ENCODE measurements around the gene FAM107B.

FAM107B gene

DNA sequence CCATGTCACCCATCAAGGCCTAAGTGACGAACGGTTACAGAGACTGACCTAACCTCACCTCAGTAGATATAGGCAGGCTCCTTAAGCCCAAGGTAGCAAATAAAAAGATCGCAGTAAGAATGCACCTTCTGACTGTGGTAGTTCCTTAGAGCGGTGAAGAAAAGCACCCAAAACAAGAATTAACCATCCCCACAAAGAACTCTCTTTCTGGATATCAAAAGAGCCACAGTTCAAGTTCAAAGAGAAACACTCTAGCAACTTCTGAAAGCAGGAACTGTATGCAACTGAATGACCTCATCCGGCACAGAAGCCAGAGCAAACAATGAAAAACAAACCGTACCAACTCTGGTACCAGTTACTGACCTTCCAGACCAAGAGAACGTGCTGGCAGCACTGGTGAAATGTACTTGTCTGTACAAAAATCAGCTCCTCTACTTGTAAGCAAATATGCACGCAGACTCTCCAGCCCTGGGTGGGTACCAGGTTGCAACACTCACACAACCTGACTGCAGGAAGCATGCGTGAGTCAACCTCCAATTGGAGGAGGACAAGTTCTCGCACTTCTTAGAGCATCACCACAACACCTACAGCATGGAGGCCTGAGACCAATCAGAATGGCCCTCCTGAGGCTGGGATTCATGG is 202.7 kb downstream of the FAM107B start:
- DNase-seq = peak in 1 of 2 experiments; percentile 63

DNA sequence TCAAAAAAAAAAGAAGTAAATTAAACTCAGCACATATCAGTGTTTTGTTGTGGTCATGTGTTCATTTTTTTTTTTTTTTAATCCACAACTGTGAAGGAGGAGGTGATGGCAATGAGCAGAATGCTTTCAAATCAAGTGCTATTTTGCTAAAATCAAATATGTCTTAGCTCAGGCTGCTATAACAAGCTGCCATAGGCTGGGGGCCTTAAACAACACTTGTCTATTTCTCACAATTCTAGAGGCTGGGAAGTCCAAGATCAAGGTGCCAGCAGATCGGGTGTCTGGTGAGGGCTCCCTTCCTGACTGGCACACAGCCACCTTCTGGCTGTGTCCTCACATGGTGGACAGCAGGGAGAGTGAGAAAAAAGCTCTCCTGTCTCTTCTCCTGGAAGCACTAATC is 203.9 kb downstream of the FAM107B start:
- no peak for DNase-seq

DNA sequence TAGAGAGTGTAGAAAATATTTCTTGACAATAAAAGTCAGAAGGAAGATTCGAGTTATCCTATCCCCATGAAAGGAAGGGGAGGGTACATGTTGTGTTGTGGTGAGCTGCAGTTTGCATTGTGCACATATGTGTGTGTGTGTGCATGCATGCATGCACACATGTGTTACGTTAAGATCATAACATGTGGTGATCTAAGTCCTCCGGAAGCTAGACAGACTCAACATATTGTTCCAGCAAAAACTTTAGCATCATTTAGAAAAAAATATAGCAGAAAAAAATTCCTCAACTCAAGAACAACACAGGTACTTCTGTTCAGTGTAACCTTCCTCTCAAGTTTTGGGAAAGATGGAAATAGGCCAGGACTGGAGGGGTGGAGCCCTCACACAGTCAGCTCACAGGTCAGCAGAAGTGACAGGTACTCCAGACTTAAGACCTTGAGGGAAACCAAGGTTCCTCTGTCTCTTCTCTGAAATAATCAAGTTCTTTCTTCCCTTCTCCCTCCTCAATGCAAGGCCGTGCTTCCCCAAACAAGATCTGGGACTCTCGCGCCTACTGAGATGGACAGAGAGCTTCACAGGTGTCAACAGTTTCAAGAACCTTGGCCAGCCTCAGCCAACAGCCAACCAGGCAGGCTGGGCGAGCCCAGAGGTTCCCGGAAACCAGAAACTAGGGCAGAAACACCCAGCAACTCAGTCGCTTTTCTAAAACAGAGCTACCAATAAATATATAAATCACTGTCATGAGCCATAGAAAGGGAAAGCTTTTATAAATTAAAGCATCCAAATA is 205.2 kb downstream of the FAM107B start:
- peak in 1 of 2 experiments; percentile 38 for DNase-seq

DNA sequence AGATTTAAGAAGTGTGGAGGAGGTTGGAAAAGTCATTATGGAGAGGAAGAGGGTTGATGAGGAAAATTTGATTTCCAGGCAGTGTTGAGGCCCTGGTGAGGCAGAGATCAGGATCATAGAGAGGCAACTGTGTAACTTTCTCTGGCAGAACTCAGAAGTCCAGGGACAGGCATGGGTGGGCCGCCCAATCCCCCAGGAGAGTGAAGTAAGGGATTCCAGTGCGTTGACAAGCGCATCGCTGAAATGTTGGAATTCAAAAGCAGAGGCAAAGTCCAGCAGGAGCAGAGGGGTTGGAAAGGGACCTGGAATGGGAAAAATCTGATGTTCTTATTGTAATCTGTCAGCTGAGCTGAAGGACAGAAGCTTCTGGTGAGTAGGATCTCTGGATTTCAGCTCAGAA is 207.3 kb downstream of the FAM107B start:
- no peak for DNase-seq

DNA sequence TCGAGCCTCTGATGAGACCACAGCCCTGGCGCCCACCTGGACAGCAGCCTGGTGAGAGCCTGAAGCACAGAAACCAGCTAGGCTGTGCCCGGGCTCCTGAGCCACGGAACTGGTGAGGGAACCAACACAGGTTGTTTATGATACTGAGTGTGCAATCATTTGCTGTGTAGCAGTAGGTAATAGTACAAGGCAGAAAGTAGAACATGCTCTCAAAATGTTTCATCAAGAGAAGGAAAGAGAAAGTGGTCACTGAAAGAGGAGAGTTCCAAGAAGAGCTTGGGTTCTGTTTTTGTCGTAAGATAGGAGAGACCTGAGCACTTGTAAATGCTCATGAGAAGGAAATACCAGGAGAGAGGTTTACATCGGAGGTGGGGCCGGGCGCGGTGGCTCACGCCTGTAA is 208.2 kb downstream of the FAM107B start:
- DNase-seq = no peak

DNA sequence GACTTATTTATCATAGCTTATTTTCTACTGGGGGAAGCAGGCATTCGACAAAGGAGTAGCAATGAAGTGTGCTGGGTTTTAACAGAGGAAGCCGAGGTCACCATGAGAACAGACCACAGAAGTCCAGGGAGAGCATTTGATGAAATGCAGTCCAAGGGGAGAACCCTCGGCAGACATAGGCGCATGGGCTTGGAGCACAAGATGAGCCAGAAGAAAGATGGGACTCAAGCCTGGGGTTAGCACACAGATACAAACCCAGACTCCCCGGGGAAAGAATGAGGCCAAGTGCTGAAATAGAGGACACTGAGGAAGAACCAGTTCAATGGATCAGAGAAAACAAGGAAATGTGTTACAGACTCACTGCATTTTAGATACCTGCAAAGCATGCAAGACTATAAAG is 209.5 kb downstream of the FAM107B start:
- no peak for DNase-seq

DNA sequence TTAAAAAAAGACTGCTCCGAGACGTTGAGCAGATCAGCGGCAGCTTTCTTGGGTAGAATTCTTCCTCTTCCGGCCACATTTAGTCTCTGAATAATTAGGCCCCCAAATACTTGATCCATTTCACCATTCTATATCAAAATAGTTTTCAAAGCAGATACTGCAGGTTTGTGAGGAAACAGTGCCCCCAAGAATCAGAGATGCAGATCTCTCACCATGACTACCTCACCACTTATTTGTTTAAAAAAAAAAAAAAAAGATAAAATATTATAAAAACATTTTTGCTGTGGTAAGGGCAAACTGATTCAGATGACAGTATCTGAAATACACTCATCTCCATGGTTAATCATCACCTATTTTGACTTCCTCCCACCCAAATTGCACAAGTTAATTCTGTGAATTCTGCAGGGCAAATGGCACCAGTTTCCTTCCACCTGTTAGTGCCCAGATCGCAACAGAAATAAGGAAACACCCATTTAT is 210.4 kb downstream of the FAM107B start:
- peak in 1 of 2 experiments; percentile 52 for DNase-seq

DNA sequence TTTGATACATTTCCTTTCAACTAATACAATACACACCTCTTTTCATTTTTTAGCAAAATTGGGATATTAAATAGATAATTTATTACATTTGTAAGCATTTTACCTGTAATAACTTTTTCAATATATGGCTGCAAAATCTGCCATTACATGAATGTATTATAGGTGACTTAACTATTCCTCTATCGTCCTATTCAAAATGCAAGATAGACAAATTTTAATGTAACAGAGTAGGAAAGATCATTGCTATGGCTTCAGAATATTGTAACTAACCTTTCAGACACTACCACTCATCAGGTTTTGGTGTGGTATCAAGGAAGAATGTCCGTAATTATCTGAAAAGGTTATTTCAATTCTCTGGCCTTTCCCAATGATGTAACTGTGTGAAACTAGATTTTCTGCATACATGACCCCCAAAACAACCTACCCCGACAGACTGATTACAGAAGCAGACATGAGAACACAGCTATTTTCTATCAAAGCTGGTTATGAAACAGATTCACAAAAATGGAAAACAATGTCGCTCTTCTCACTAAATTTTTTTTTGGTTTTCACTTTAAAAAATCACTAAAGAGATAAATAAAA is 211.2 kb downstream of the FAM107B start:
- no peak for DNase-seq

DNA sequence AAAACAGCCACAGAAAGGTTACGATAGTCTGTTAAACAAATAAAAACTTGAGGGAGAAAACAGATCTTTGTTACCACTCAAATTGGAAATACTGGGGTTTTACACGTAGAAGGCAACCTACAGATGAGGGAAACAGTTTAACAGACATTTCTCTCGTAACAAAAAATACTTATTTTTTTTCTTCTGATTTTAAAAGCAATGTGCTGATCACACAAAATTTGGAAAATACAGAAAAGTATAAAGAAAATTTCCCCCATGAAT is 211.7 kb downstream of the FAM107B start:
- DNase-seq = no peak

DNA sequence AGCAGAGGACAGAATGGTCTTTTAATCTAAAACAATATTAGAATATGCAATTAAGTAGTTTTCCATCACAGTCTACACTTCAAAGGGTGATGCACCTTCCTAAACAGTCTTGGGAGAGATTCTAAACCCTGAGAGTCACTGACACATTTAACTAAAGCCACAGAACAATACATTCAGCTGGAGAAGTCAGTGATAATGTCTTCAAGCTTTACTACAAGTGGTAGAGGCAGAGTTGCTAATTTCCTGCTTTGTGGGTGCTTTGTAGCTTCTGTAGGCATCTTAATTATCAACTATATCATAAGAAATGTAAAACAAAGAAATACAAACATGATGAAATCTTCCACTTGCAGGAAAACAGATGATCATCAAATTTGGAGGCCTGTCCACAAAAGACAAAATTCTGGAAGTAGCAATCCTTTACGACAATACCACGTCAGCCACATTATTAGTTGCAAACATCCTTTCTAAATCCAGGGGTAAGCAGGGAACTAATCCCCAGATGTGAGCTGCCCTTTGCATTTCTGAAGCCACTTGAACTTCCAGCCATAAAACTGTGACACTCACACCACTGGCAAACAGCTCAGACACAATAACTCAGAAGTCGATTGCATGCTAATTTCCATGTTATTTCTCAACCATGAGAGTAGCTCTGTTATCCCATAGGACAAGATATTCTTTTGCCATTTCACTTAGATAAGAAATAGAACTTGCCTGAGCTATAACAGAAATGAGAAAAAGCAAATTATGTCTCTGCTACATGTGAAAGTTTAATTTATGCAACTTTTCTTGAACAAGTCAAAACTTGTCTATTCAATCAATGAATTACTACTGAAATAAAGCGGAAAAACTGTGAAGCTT is 212.2 kb downstream of the FAM107B start:
- no peak for DNase-seq

DNA sequence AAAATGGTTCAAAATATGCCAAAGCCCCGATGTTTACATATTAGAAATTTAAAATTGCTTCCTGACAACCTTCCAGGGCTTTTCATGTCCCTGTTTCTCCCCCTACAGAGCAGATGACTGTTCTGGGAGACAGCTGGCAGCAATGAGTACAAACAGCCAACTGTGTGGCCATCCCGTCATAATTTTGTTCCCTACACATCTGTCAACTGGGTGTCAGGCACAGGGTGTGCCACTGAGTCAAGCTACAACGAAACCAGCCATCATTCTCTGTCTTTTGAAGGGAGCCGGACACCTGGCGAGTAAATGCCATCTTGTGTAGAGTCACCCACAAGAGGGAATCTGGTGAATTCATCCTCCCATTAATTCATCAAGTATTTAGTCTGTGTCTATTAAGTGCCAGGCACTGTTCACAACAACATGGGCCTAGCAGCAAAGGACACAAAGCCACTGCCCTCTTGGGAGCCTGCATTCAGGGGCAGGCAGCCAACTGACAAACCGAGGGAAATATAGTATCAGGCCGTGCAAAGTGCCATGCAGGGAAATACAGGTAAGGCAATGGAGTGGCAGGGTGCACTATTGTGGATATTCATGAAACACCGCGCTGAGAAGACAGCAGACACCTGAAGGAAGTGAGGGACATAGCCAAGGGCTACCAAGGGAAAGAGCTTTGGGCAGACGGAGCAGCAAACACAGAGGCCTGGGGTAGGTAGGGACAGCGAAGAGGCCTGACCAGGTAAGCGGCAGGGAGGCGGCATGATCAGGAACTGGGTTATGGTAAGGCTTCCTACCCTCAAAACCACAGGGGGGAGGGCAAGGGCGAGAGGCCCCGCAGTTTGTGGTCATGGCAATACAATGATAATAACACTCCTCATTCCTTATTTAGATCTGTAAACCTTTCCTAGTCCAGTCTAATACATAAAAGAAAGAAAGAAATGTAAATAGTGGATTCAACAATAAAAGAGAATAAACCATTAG is 213.6 kb downstream of the FAM107B start:
- no peak for DNase-seq

DNA sequence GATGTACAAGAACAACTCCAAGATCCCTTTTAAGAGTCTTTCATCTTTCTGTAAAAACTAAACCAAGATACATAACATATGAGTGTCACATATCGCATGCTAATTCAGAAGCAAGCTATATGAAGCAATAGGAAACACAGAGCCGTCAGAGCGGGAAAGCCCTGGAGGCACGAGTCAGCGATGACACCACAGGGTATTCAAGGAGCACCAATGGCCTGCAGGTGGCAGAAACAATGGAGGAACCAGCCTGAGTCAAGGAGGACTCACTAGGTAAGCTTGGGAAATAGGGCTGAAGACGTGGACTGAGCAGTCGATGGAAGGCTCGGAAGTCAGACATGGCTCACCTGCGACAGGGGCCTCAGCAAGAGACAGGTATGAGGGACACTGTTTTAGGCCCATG is 214.4 kb downstream of the FAM107B start:
- peak; percentile 61 to 83 for DNase-seq

DNA sequence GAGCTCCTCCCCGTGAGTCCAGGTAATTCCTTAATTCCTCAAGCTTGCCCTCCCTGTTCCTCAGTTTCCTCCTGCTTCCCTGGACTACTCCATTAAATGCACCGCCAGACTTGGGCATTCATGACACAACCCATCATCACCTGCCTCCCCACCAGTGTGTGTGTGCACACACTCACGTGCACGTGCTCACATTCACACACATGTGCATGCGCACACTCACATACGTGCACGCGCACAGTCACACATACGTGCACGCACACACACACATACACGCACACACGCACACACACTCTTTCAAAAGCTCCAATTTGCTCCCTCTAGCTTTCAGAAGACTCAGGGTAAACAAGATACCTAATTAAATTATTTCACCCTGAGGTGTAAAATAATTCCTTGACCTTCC is 216.7 kb downstream of the FAM107B start:
- no peak for DNase-seq

DNA sequence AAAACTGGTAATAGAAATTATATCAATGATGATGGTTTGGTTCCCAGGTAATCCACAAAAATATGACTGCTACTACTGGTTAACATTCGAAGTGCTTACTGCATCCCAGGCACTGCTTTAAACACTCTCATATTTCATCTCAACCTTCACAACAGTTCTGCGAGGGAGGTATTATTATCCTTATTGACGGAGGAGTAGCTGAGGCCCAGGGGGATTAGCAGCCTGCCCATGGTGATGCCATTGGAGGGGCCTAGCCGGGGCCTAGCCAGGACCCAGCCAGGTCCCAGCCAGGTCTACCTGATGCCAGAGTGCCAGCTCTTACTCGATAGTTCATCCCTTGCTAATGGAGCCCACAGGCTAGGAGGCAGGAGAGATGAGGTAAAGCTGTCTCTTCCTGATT is 217.1 kb downstream of the FAM107B start:
- DNase-seq = no peak

DNA sequence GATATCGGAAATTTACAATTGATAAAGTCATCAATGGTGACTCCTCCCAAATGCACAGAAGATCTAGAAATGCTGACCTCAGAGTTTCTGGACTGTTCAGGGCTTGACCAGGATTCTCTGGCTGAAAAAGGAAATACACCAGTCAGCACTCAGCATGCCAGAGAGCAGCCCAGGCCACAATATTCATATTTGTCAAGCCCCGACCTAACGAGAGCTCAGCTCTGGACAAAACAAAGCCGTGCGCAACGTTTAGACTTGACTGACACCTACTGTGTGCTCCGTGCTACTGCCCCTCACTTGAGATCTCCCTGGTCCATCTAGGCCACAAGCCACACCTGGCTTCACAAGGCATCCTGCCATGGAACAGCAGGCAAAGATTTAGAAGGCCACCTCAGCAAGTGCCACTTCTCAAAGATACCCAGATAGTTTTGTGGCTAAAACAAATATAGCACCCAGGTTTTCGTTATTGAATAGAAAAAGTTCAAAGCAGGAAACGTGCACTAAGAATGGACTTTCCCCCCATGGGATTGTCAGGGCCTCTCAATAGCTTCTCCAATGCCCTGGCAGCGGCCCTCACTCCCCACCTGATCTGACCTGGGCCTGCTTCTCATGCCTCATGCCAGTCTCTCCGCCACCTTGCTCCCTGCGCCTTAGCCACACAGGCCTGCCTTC is 218.3 kb downstream of the FAM107B start:
- DNase-seq = no peak

DNA sequence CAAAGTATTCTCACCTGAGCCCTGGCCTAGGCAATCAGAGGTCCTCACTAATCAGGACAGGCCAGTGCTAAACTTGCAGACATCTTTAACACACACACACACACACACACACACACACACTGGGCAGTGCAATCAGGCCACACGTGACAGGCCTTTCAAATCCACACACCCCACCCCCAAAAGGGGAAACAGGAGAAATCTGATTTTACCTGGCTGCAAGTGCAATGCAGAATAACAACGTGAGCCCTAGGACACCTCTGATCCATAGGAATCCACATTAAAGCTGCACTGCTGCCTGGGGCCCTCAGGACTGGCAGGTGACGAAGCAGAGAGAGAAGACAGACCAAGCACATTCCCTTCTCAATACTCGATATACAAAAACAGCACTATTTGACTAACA is 218.9 kb downstream of the FAM107B start:
- DNase-seq = no peak

DNA sequence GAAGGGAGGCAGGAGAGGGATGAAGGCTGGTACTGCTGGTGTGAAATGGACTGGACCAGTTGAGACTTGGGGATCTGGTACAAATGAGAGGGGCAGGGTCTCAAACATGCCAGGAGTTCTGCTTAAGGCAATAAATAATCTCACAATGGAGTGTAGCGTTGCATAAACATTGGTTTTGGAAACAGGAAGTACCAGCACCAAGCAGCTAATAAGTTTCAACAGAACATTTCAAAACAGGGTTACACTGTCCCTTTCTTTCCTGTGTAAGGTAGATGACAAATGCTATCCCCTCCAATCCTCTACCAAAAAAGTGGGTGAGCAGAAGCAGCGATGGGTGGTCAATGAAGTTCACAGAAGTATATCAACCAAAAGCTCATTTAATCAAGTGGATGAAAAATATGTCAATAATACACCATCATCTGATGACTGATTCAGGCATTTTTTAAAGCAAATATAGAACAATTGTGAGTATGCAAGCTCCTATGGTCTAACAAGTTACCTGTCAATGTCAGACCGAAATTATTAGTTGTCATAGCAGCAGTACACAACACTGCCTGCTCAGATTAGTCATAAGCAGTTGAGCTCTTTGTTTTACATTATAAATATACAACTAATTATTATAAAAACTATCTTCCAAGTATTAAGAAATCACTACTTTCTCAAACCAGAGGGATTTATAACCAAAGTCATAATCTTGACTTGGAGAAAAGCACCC is 220.0 kb downstream of the FAM107B start:
- no peak for DNase-seq

DNA sequence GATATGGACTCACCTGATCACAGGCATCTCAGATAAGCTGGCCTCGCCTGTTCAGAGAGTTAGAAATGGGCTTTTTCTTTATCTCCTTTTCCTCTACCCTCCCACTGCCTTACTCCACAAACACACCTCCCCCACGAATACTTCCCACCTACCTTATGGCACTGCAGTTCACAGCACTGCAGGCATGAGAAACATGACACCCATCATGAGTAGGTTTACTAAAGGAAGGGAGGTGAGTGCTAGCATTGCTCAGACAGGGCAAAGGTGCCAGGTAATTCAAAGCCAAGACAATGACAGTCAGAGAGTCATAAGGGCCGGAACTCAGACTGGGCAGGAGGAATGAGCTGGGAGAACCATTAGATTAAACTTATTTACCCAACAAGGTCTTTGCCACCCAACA is 220.6 kb downstream of the FAM107B start:
- DNase-seq = no peak

DNA sequence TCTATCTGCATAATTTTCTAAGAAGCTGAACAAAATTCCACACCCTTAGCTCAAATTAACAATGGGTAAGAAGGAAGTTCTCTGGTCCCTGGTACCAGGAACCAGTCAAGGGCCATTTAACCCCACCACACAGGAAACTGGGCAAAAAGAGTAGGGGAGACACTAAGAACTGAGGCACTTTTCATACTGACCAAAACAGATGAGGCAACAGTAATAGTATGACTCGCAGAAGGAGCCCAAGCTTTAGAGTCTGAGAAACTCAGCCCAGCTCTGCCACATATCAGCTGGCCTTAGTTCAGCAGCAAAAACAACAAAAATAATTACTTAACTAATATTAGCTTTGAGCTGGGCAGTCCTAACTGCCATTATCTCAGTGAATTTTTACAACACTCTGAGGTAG is 221.2 kb downstream of the FAM107B start:
- no peak for DNase-seq

DNA sequence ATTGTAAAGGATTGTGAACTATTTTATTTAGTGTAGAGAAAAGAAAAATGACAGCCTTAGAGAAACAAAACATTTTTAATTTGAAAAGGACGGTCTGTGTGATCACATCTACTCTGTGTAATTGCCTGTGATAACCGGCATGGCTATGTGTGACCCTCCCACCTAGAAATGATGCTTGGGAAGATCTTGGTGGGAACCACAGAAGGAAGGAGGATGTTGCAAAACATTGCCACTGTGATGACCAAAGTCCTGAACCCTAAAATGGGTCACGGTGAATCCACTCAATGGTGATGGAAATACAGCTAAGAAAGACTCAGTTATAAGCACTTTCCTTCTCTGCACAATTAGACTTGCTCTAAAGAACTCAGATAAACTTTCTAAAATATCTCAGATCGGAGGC is 222.7 kb downstream of the FAM107B start:
- DNase-seq = no peak

DNA sequence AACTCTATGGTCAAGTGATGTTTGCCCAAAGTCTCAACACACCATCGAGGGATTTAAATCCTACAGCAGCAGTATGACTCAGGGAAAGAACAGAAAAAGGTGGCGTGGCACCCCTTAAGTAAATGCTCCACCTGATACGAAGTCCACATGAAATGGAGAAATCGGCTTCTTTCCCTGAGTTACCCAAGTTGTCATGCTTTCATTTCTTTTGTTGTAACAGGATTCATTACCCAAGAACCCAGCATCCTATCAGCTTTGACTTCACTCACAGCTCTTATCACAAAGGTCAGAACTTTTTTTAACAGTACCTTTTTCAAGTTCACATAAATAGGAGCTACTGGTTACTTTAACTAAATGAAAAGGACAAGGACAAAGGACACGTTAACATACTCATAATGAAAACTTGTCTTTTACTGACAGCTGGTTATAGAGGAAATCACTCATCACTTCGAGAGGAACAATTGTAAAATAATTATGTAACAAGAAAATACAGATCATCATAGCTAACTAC is 224.2 kb downstream of the FAM107B start:
- no peak for DNase-seq
